Mononuclear cell (primary cell): ENCODE data around the gene COL2A1. TPM values are rescaled to one million over a fixed set of nuclear protein-coding genes. Genes with fewer than 3 reads are reported as not detected.

Experiments used
- H3K27me3 ChIP-seq: 2 replicates; pipeline ENCODE4 v1.6.0; 2011; ENCODE audit warnings: low read length, control low read depth; ENCODE audit not compliant: insufficient read depth
- H3K4me1 ChIP-seq: 2 replicates; pipeline ENCODE4 v1.5.1; 2011; ENCODE audit warnings: mild to moderate bottlenecking, low read length, control low read depth; ENCODE audit not compliant: insufficient read depth
- H3K4me3 ChIP-seq: 2 replicates; pipeline ENCODE4 v1.5.1; 2011; ENCODE audit warnings: mild to moderate bottlenecking, low read length, moderate library complexity
- H3K9me3 ChIP-seq: 2 replicates; pipeline ENCODE4 v1.5.1; 2011; ENCODE audit warnings: low read depth, mild to moderate bottlenecking, control low read depth, low read length
- total RNA-seq: library from RNA; depleted of rRNA; stranded (reverse); fragments of >200 nt; gene quantifications from one replicate; pipeline ENCODE4 v1.2.3, GENCODE V29; 2012

COL2A1 gene
- total RNA-seq, 1 donor, result not detected

DNA sequence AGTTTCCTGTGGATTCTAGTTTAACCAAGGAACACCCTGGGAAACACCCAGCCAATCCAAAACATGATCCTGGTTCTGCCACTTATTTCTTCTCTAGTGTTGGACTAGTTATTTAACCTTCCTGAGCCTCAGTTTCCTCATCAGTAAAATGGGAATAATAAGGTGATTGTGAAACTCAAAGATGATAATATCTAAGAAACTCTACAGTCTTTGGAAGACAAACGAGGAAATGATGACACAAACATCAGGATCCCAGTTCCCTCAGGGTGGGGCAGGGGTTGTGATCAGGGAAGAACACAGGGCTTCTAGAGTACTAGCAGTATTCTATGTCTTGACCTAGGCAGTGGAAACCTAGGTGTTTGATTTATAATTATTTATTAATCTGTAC, 58.9 kb downstream of the COL2A1 start:
- Histone ChIP-seq H3K4me1 (peaks cover 12% of the 10 kb centered on the region), H3K4me3 (no peak overlapping the region), H3K9me3 (no peaks in the 10 kb centered on the region), H3K27me3 (no peaks in the 10 kb centered on the region)

DNA sequence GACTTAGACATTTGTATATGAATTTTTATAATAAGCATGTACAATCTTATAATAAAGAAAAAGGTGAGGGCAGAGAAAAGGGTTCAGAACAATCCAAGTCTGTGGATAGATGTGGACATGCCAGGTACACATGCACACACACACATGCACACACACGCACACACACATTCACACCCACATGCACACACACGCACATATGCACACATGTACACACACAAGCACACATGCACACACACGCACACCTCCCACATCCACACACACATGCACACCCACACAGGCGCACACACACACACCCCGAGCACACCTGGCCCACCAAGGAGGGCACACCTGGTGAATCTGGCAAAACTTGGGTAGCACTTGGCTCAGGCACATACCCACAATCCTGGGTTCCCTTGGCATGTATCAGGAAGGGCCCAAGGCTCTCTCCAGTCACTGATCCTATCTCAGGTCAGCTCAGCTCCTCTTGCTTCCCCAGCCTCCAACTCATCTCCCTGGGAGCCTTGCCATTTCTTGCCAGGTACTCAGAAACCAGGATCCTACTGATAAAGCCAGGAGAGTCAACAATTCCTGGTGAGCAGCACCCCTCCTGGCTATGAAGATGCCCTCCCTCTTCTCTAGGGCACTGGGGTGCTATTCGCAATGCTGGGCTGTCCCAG, 59.5 kb downstream of the COL2A1 start:
- H3K27me3 ChIP-seq, result no peaks in the 10 kb centered on the region
- no peak overlapping the region for H3K4me3 ChIP-seq
- no peaks in the 10 kb centered on the region for H3K9me3 ChIP-seq
- H3K4me1 ChIP-seq, result peaks cover 12% of the 10 kb centered on the region

DNA sequence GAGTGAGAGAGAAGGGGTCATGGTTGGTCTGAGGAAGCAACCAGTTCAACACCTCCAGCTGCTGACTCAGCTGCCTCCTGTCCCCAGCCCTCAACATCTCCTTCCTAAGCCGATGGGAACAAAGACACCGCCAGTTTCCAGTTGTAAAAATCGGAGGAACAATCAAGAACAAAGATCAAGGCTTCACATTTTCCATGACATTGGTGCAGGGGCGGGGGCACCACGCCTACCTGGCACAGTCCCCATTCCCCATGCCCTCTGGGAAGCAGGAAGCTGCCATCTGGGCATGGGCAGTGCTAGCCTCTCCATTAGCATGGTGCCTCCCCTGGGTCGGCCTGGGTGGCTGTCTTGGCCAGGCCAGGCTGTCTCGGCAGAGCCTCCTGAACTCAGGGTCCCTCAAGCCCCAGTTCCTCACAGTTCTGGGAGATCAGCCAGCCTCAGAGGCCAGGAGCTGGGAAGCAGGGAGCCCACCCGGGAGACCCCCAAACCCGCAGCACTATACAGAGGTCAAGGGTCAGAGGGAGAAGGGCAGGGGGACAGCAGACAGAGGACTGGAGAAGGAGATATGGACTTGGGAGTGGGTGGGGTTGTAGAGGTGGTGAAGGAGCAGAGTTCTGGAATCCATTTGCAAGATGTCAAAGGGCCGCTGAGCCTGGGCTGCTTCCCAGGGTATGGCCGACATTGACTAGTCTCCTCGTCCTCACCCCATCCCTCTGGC, 60.5 kb downstream of the COL2A1 start:
- Histone ChIP-seq H3K4me3 (no peak overlapping the region), H3K9me3 (no peaks in the 10 kb centered on the region), H3K4me1 (peaks cover 12% of the 10 kb centered on the region), H3K27me3 (no peaks in the 10 kb centered on the region)

DNA sequence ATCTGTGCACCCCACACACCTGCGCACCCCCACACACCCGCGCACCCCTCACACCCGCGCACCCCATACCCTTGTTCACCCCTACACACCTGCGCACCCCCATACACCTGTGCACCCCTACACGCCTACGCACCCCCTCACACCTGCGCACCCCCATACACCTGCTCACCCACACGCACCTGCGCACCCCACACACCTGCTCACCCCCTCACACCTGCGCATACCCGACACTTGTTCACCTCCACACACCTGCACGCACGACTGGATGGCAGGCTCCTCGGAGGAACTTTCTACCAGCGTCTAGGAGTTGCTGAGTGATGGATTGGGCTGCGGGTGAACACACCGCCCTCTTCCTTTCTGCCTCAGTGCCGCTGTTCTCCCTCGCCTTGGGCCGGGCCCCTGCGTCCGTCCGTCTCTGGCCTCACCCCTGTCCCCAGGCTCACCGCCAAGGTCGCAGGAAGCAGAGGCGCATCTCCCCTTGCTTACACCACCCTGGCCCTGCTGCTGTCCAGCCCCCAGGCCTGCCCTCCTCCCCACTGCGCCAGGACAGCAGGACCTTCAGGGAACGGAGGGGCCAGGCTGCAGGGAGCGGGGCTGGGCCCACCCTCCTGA, 61.6 kb downstream of the COL2A1 start:
- peaks cover 12% of the 10 kb centered on the region for H3K4me1 ChIP-seq
- H3K4me3 ChIP-seq, result no peak overlapping the region
- no peaks in the 10 kb centered on the region for H3K27me3 ChIP-seq
- H3K9me3 ChIP-seq, result no peaks in the 10 kb centered on the region

DNA sequence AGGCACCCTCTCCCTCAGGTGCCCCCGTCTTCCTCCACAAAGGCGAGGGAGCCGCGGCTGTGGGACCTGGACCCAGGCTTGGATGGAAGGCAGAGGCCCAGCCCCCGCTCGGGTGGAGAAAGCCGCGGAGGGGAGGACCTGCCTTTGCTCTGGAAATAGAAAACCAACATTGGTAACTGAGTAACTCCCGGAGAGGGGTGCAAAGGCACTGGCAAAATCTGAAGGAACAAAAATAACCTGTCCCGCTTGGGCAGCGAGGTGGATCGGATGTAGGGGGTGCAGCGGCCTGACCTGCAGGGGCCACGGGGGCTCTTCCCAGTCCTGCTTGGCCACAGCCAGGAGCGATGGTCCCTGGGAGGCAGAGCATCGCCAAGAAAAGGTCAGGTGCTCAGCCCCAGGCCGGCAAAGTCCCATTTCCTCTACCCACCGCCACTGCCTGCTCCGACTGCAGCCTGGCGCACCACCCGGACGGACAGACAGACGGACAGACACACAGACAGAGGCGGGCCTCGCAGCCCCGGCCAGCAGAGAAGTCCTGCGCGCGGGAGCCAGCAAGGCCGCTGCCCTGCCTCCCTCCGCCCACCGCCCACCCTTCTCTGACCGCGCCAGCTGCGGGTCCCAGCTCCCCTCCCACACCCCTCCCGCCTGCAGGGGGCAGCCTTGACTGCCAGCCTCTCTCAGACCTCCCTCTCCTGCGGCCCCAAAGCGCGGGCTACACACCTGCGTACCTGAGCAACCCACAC, 62.2 kb downstream of the COL2A1 start:
- no peak overlapping the region for H3K4me3 ChIP-seq
- no peaks in the 10 kb centered on the region for H3K9me3 ChIP-seq
- H3K27me3 ChIP-seq, result no peaks in the 10 kb centered on the region
- H3K4me1 ChIP-seq, result peaks cover 8% of the 10 kb centered on the region

DNA sequence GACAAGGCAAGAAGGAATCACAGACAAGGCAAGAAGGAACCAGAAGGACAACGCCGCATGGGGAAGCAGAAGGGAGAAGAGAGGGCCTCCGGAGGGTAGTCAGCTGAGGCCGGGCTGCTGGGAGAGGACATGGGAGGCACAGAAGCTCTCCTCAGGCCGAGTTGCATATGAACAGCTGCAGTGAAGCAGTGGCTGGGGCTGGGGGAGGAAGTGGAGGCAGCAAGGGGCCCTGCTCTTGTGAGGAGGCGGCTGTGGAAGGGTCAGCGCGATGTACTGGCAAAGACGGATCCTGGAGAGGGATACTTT, 62.8 kb downstream of the COL2A1 start:
- H3K9me3 ChIP-seq, result no peaks in the 10 kb centered on the region

DNA sequence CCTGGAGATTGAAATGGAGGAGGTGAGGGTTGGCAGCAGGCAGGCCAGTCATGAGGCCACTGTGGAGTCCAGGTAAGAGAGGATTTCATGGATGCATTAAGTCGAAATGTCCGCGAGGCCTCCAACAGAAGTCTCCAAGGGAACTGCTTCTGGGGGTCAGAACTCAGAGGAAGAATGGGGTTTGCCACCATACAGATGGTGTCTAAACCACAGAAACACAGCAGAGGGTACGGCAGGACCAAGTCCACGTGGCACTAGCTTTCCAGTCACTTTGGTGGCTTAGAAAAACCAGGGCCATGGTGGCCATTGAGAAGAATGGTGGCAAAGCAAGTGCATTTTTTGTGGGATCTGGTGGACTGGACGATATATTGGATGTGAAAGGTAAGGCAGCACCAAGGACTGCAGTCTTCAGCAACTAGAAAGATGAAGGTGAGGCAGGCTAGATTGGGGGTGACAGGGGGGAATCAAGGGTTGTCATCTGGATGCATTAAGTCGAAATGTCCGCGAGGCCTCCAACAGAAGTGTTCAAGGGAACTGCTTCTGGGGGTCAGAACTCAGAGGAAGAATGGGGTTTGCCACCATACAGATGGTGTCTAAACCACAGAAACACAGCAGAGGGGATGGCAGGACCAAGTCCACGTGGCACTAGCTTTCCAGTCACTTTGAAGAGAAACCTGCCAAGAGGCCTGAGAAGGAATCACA, 63.4 kb downstream of the COL2A1 start:
- Histone ChIP-seq H3K4me1 (no peaks in the 10 kb centered on the region), H3K4me3 (no peak overlapping the region)

More for the DNA sequence above, 62.8 kb downstream of the COL2A1 start:
- Histone ChIP-seq H3K27me3 (no peaks in the 10 kb centered on the region), H3K4me3 (no peak overlapping the region), H3K4me1 (peaks cover 1% of the 10 kb centered on the region)

DNA sequence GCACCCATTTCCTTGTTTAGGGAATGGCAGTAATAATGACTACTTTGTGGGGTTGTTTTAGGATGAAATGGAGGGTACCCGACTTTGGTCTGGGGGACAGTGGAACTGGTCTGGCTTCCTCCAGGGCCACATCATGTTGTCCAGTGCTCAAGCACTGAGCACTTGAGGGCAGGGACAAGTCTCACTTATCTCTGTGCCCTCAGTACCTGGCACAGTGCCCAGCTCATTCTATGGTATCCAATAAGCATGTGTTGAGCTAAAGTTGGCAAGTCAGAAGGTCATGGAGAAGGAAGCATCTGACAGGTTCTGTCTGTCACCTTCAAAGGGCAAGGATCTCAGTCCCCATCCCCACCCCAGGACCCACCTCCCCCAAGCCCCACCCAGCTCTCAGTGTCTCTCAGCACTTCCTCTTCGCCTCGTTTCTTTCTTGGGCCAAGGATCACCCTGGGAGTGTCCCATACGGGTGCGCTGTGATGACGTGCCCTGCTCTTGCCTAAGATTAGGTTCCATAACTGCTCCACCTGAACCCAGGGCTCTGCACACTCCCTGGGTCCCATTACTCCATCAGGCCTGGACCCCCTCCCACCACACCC, 65.2 kb downstream of the COL2A1 start:
- Histone ChIP-seq H3K4me3 (no peak overlapping the region), H3K4me1 (no peaks in the 10 kb centered on the region), H3K27me3 (no peaks in the 10 kb centered on the region), H3K9me3 (no peaks in the 10 kb centered on the region)

More for the DNA sequence above, 63.4 kb downstream of the COL2A1 start:
- H3K9me3 ChIP-seq, result no peaks in the 10 kb centered on the region
- no peaks in the 10 kb centered on the region for H3K27me3 ChIP-seq

DNA sequence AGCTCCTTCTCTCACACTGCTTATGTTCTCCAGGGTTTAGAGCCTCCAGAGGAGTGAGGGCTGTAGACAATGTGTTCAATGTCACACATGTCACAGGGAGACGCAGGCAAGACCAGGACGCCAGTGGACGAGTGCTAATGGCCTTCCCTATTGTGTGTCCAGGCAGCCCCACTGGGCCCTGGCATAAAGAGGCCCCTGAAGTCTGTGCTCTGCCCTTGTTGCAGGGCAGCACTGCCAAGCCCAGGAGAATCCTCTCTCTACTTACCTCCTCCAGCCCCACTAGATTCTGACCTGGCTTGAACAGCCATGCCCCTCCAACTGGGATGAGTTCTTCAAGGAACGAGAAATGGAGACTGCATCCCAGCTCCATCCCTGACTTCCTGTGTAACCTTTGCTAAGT, 65.7 kb downstream of the COL2A1 start:
- Histone ChIP-seq H3K9me3 (no peaks in the 10 kb centered on the region), H3K4me1 (no peaks in the 10 kb centered on the region), H3K4me3 (no peak overlapping the region), H3K27me3 (no peaks in the 10 kb centered on the region)

DNA sequence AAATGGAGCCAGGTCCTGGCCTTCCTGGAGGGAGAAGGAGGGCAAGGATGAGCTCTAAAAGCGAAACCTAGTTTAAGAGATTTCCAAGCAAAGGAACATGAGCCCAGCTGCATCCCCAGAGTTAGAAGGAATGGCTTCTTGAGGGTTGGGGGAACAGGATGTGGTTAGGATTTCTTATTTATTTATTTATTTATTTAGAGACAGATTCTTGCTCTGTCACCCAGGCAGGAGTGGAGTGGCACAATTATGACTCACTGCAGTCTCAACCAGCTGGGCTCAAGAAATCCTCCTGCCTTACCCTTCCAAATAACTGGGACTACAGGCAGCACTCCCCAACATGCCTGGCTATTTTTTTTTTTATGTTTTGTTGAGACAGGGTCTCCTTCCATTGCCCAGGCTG, 66.2 kb downstream of the COL2A1 start:
- no peaks in the 10 kb centered on the region for H3K27me3 ChIP-seq
- H3K4me3 ChIP-seq, result no peak overlapping the region
- H3K9me3 ChIP-seq, result no peaks in the 10 kb centered on the region
- no peaks in the 10 kb centered on the region for H3K4me1 ChIP-seq

DNA sequence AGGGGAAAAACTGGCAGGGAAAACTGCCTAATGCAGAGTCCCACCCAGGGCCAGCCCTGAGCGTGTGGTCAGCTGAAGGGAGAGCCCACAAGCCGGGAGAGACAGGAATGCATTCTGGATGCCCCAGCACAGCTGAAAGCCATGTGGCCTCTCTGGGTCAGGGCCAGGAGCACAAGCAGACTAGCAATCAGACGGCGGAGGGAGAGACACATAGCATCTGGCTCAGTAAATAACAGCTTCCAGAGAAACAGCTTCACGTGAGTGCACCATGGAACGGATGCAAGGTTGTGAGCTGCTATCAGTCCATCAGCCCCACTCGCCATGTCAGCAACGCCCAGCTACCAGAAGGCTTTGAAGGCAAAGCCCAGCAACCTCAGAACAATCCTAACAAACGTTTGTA, 69.1 kb downstream of the COL2A1 start:
- Histone ChIP-seq H3K9me3 (no peaks in the 10 kb centered on the region), H3K4me3 (no peak overlapping the region), H3K27me3 (no peaks in the 10 kb centered on the region), H3K4me1 (no peaks in the 10 kb centered on the region)

DNA sequence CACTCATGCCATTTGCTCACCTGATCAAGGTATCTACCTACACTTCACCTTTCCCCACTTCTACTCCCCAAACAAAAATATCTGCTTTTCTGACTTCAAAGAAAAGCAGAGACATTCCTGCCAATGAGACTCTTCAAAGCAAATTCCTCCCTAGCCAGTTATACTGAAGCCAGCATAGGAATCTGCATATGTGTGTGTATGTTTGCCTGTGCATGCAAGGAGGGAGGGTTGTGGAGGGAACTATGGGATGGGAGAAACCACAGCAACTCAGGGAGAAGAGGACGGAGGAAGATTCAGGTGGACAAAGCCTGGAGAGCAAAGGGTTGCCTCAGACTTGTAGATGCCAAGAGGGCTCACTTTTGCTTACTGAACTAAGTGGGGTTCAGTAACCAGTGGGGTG, 73.1 kb downstream of the COL2A1 start:
- Histone ChIP-seq H3K9me3 (no peaks in the 10 kb centered on the region), H3K27me3 (peaks cover 2% of the 10 kb centered on the region), H3K4me3 (no peak overlapping the region), H3K4me1 (no peaks in the 10 kb centered on the region)

DNA sequence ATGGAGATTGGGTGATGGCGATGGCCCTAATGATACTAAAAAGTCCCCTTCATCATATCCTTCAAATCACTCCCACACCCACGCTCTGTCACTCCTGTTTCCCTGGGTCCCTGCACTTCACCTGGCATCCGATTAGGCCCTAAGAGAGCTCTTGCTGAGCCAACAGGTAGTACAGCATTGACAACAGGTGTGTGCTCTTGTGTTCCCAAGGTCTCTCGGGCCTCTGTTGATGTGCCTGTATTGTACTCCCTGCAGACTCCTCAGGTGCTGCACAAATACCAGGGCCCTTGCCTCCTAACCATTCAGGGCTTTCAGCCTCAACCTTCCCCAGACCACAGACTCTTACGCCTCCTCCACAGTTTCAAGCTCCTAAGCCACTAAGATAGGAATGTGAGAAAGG, 73.6 kb downstream of the COL2A1 start:
- Histone ChIP-seq H3K9me3 (no peaks in the 10 kb centered on the region), H3K27me3 (peaks cover 2% of the 10 kb centered on the region), H3K4me1 (no peaks in the 10 kb centered on the region), H3K4me3 (no peak overlapping the region)

DNA sequence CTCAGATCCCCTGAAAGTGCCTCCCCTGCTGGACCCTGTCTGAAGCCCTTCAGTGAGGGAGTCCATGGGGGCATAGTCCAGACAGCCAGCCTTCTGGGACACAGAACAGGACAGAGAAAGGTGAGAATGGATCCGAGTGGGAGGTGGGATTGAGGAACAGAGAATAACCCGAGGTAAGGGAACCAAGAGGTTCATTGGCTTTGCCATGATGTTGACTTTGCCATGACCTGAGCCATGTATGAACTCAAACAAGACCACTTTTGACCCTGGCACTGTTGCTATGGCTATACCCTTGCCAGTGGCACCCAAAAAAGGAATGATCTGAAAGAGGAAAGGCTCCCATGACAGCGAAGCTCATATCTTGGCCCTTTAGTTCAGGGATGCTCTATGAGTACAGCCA, 76.9 kb downstream of the COL2A1 start:
- peaks cover 6% of the 10 kb centered on the region for H3K27me3 ChIP-seq
- no peak overlapping the region for H3K4me3 ChIP-seq
- H3K4me1 ChIP-seq, result no peaks in the 10 kb centered on the region
- H3K9me3 ChIP-seq, result no peaks in the 10 kb centered on the region
